HepG2 (cell line): ENCODE data around the gene CALN1. TPM values are rescaled to one million over a fixed set of nuclear protein-coding genes. Genes with fewer than 3 reads are reported as not detected.

Source experiments
- ATAC-seq: fragments of 200-7000 bp; cut with Tn5 transposase; 3 replicates; pipeline ENCODE4 v1.9.1; 2020; ENCODE audit warnings: mild to moderate bottlenecking, moderate library complexity
- BruUV-seq: library from RNA; stranded (reverse); fragments of 400-500 nt; replicated peaks from 2 replicates; lab custom pipeline; 2021; lab: Mats Ljungman, UMichigan
- CTCF ChIA-PET: fragments of 300-600 bp; formaldehyde crosslinking; extraction: SDS; loops from one replicate; lab custom pipeline; 2021; ENCODE audit warnings: low total read pairs, inconsistent platforms, low intra/inter-chr PET ratio; lab: Yijun Ruan, JAX
- POLR2A ChIA-PET: fragments of 350-600 bp; sonication (Branson Sonifier 250); formaldehyde crosslinking; loops from one replicate; lab custom pipeline; 2020; ENCODE audit warnings: antibody characterized with exemption, inconsistent platforms; lab: Yijun Ruan, JAX
- DNase-seq: peaks from one replicate; pipeline ENCODE4 v3.0.0-alpha.2; 2015; ENCODE audit warnings: low spot score
- FAIRE-seq: peaks from 3 replicates; lab custom pipeline; 2011; peaks lifted over from hg19 to GRCh38; lab: Jason Lieb, UNC
- H2AFZ ChIP-seq: one replicate; pipeline ENCODE4 v1.6.1; 2011; ENCODE audit warnings: low read length, inconsistent platforms
- H3K27ac ChIP-seq: fragments of 300-600 bp; 3 replicates; pipeline ENCODE4 v1.8.0; 2011; ENCODE audit warnings: mixed run types, mild to moderate bottlenecking, mixed read lengths, low read length, inconsistent platforms; ENCODE audit not compliant: insufficient read depth; ENCODE audit errors: extremely low read length
- H3K27me3 ChIP-seq, 2 experiments: fragments of 200-600 bp in 1 of 2; 2 replicates in 1 of 2; 3 replicates in 1 of 2; pipeline versions ENCODE4 v1.6.0 to v1.8.0; 2011; ENCODE audit warnings: low read length in 2 of 2, mild to moderate bottlenecking in 2 of 2, moderate library complexity in 2 of 2, inconsistent platforms in 1 of 2; ENCODE audit not compliant: insufficient read depth in 2 of 2, control insufficient read depth in 1 of 2
- H3K36me3 ChIP-seq, 2 experiments: fragments of 200-600 bp in 1 of 2; replicated peaks in 1 of 2; 2 replicates in 1 of 2; 3 replicates in 1 of 2; pipeline versions ENCODE4 v1.5.1 to v1.8.0; 2011; ENCODE audit warnings: low read length in 2 of 2, inconsistent platforms in 1 of 2; ENCODE audit not compliant: insufficient read depth in 2 of 2, control insufficient read depth in 1 of 2
- H3K4me1 ChIP-seq: 2 replicates; pipeline ENCODE4 v1.5.1; 2012; ENCODE audit warnings: low read length, inconsistent platforms; ENCODE audit not compliant: insufficient read depth
- H3K4me2 ChIP-seq: 2 replicates; pipeline ENCODE4 v1.6.0; 2011; ENCODE audit warnings: low read depth, low read length, inconsistent platforms
- H3K4me3 ChIP-seq, 3 experiments: fragments of 200-600 bp in 1 of 3; sonication (generic), shearing (Covaris generic) in 1 of 3; replicated peaks in 1 of 3; 2 replicates each; pipeline ENCODE4 v1.5.1; 2011 to 2016; ENCODE audit warnings: low read length in 3 of 3, inconsistent platforms in 2 of 3, low read depth in 2 of 3, mild to moderate bottlenecking in 2 of 3, control low read depth in 1 of 3, mixed read lengths in 1 of 3; ENCODE audit not compliant: insufficient read depth in 1 of 3
- H3K79me2 ChIP-seq: one replicate; pipeline ENCODE4 v1.6.1; 2011; ENCODE audit warnings: low read length, inconsistent platforms; ENCODE audit not compliant: insufficient read depth
- H3K9ac ChIP-seq: 2 replicates; pipeline ENCODE4 v1.6.0; 2011; ENCODE audit warnings: mild to moderate bottlenecking, low read depth, low read length, inconsistent platforms; ENCODE audit not compliant: insufficient read depth
- H3K9me3 ChIP-seq: 2 replicates; pipeline ENCODE4 v1.5.1; 2012; ENCODE audit warnings: mild to moderate bottlenecking, low read length
- H4K20me1 ChIP-seq: 2 replicates; pipeline ENCODE4 v1.6.0; 2011; ENCODE audit warnings: inconsistent platforms, mild to moderate bottlenecking, low read length, moderate library complexity; ENCODE audit not compliant: insufficient read depth
- HNRNPK ChIP-seq: fragments of 200-400 bp; formaldehyde crosslinking; IDR thresholded peaks from 2 replicates; pipeline ENCODE4 v1.6.1; 2018; ENCODE audit warnings: low read length, low read depth, moderate library complexity, mild to moderate bottlenecking; ENCODE audit not compliant: poor library complexity, severe bottlenecking
- PCBP1 ChIP-seq: fragments of 200-400 bp; formaldehyde crosslinking; IDR thresholded peaks from 2 replicates; pipeline ENCODE4 v1.6.1; 2017; ENCODE audit warnings: mild to moderate bottlenecking, low read depth, low read length, borderline replicate concordance
- WGBS: methylation state at CpG from one replicate; pipeline ENCODE4 v1.1.6; 2017; ENCODE audit warnings: low lambda C conversion rate; 5-methylcytosine and 5-hydroxymethylcytosine counted together
- in situ Hi-C: cut with HindIII; loops from 2 replicates; pipeline ENCODE4 v1.10.0; 2017; ENCODE audit warnings: low pct_unique_long_range_greater_than_20kb; ENCODE audit not compliant: extremely low pct_ligation_motif_present
- intact Hi-C: fragments of 100-400 bp; cut with micrococcal nuclease; formaldehyde crosslinking; loops from one replicate; pipeline ENCODE4 v1.10.0; 2022; ENCODE audit not compliant: unreplicated experiment
- polyA plus RNA-seq, 8 experiments: library from polyadenylated mRNA; depleted of rRNA in 3 of 8; stranded (reverse) in 7 of 8; unstranded in 1 of 8; fragments of >200 nt; fragmentation: Illumina TruSeq in 4 of 8; extraction: Trizol in 4 of 8; gene quantifications; 2 replicates each; pipeline versions ENCODE4 v1.2.1 to v1.2.3, GENCODE V29; 2011 to 2016; ENCODE audit warnings: low read depth in 4 of 8, missing spikeins in 1 of 8, mixed read lengths in 1 of 8; ENCODE audit not compliant: insufficient read depth in 1 of 8
- total RNA-seq, 5 experiments: library from RNA; depleted of rRNA; stranded (reverse); fragments of >200 nt; fragmentation: Illumina TruSeq; extraction: Trizol; gene quantifications; 2 replicates each; pipeline ENCODE4 v1.2.3, GENCODE V29; 2016; ENCODE audit warnings: low read depth in 1 of 5
- TF ChIP-seq, protein P1 (sequence below): sonication (generic); formaldehyde crosslinking; IDR thresholded peaks from 2 replicates; pipeline ENCODE4 v1.4.0; 2020; ENCODE audit warnings: missing genetic modification reagents, borderline replicate concordance

CALN1 gene
- total and polyA plus RNA-seq, 2 of the 13 experiments (the other 11 are each of a cell fraction or from before 2014, with no cell fraction given): not detected

DNA sequence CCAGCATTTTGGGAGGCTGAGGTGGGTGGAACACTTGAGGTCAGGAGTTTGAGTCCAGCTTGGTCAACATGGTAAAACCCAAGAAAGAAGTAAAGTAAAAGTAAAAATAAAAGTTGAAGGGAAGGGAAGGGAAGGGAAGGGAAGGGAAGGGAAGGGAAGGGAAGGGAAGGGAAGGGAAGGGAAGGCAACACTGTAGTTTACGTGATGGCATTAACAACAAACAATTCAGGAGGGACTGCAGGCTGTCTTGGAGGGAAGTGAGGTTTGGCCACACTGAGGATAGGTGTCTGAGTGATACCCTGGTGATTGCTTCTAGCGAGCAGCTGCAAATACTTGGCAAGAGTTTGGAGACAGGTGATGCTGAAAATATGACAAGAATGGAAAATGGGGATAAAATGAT is 298.0 kb downstream of the CALN1 start:
- in situ Hi-C loops (no loop called here), intact Hi-C loops (no loop called here)
- 7% methylated on average over 2 of the region's 2 CpGs for WGBS
- ATAC-seq (no peak), FAIRE-seq (no peak)
- no peak overlapping the region for H3K9ac ChIP-seq
- H3K4me1 ChIP-seq: no peaks in the 10 kb centered on the region
- no peaks in the 10 kb centered on the region for H3K9me3 ChIP-seq
- no peak overlapping the region for H2AFZ ChIP-seq
- no peak overlapping the region for H3K27ac ChIP-seq
- H3K4me2 ChIP-seq: no peak overlapping the region
- no peaks in the 10 kb centered on the region for H3K79me2 ChIP-seq
- no peaks in the 10 kb centered on the region for H3K36me3 ChIP-seq
- ChIA-PET POLR2A (no interaction called here), CTCF (no interaction called here)
- no peak overlapping the region for H3K4me3 ChIP-seq
- TF ChIP-seq PCBP1 (peak; percentile 87), HNRNPK (peak; percentile 96)
- TF ChIP-seq, protein P1, sequence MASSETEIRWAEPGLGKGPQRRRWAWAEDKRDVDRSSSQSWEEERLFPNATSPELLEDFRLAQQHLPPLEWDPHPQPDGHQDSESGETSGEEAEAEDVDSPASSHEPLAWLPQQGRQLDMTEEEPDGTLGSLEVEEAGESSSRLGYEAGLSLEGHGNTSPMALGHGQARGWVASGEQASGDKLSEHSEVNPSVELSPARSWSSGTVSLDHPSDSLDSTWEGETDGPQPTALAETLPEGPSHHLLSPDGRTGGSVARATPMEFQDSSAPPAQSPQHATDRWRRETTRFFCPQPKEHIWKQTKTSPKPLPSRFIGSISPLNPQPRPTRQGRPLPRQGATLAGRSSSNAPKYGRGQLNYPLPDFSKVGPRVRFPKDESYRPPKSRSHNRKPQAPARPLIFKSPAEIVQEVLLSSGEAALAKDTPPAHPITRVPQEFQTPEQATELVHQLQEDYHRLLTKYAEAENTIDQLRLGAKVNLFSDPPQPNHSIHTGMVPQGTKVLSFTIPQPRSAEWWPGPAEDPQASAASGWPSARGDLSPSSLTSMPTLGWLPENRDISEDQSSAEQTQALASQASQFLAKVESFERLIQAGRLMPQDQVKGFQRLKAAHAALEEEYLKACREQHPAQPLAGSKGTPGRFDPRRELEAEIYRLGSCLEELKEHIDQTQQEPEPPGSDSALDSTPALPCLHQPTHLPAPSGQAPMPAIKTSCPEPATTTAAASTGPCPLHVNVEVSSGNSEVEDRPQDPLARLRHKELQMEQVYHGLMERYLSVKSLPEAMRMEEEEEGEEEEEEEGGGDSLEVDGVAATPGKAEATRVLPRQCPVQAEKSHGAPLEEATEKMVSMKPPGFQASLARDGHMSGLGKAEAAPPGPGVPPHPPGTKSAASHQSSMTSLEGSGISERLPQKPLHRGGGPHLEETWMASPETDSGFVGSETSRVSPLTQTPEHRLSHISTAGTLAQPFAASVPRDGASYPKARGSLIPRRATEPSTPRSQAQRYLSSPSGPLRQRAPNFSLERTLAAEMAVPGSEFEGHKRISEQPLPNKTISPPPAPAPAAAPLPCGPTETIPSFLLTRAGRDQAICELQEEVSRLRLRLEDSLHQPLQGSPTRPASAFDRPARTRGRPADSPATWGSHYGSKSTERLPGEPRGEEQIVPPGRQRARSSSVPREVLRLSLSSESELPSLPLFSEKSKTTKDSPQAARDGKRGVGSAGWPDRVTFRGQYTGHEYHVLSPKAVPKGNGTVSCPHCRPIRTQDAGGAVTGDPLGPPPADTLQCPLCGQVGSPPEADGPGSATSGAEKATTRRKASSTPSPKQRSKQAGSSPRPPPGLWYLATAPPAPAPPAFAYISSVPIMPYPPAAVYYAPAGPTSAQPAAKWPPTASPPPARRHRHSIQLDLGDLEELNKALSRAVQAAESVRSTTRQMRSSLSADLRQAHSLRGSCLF (CRISPR knock-in tag): no peak
- TF ChIP-seq, all 625 proteins: peak for 2
- BruUV-seq: no TSS peak
- no peaks in the 10 kb centered on the region; a peak in 1 of 5 replicates for H3K27me3 ChIP-seq
- DNase-seq: no peak
- H4K20me1 ChIP-seq: no peaks in the 10 kb centered on the region
